ENCODE measurements around the gene VHLL.
A peak's percentile ranks its signal among the peaks of the same experiment; 100 is the strongest.

Gene VHLL

GRCh38 chr1:156289857-156290256 lies 9.2 kb downstream of the VHLL start:
- DNase-seq: no peak

- DNase-seq: no peak
Observed at GRCh38 chr1:156286061-156286460, 13.0 kb downstream of the VHLL start.

GRCh38 chr1:156285437-156285836 lies 13.7 kb downstream of the VHLL start:
- DNase-seq: no peak

DNA sequence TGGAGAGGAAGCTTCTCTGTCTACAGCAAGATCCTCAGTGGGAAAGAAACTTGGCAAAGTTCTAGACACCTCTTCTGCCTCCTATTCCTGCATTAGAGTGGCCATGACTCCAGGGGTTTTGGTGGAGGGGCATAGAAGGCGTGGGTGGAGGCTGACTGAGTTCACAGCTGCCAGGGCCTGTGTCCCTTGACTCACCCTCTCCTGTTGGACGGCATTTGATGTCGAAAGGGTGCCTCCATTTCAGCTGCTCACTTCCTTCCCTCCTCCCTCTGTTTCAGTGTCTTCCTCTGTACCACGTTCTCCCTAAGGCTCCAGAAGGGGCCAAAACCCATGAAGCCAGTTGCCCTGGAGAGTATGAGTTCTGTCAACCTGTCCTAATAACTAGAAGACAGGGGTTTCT lies 14.3 kb downstream of the VHLL start:
- no peak for DNase-seq

- no peak for DNase-seq
Observed at GRCh38 chr1:156284112-156284511, 15.0 kb downstream of the VHLL start, which contains the start of gene TMEM79. TSS of gene TMEM79 (plus strand) at chr1:156284325. CDS start at chr1:156285227, 902 bp downstream.

DNA sequence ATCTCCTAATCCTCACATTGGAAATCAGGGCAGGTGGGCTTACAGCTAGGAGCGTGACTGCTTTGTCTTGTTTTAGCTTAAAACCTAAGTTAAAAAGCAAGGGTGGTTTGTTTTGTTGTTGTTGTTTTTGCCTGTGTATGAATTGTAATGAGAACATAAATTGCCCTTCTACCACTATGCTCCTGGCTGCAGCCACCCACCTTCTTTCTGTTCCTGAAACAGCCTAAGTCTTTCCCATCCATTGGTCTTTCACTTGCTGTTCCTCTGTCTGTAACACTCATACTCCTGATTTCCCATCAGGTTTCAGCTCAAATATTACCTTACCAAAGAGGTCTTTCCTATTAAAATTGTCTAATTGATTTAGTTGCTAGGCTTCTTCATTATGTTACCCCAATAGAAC lies 15.6 kb downstream of the VHLL start:
- no peak for DNase-seq

DNA sequence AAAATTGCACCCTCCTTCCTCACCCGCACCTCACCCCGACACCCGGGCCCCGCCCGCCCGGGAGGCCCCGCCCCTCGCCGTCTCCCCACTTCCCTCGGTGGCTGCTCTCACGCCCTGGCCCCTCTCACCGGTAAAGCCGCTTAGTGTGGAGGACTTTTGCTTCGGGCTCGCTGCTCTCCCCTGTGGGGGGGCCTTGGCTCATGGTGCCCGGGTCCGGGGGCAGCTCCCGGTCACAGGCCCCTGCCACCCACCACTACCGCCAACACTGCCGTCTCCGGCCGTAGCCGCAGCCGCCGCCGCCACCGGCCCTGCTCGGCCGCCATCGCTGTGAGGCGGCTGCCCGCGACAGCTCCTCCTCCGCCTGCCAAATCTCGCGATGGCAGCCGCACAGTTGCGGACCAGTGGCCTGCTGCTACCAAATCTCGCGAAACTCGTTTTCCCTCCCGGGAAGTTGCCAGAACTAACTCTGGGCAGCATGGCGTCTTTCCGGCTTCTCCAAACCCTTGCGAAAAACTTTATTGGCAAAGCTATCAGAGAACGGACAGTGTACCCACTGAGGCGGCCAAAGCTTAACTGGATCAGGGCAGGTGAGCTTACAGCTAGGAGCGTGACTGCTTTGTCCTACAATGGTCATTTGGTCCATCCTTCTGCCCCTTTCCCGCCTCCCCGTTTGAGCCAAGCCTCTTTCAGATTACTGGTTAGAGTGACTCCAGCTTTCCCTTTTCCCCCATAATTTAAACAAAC lies 16.5 kb downstream of the VHLL start, which contains the start of gene SMG5:
Gene SMG5, minus strand, starts transcription at position 347 of the 744 bp plus-strand sequence. Its CDS starts 145 bp downstream, at position 202.
- DNase-seq: peak; percentile 85

DNA sequence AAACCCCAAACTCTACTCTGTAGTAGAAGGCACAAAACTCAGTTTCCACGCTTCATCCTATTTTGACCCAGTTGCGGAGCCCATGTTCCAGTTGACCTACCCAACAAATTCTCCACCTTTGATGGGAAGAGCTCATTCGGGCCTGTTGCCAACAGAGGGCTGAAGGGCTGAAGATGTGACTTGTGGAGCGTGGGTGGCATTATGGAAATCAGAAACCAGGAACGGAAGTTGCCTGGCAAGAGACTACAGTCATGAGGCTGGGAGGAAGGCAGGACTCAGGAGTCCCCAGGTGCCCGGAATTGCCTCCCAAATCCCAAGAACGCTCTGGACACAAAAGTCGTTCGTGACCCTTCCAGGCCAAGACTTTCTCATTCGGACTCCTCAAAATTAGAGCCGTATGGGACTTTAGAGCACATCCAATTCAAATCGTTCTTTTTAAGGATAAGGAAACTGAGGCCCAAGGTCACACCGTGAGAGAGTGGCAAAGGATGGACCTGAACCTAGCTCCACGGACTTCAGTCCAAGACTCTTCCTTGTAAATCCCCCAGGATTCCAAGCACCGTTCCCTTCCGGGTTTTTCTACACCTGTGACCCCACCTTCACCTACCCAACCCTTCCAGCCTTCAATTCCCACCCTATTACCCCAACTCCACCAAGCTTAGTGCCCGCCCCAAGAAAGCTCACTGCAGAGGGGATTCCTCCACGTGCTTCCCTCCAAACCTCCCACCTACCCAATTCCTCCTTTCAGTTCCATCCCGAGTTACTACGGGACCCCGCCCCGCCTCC lies 17.2 kb downstream of the VHLL start:
- no peak for DNase-seq

DNA sequence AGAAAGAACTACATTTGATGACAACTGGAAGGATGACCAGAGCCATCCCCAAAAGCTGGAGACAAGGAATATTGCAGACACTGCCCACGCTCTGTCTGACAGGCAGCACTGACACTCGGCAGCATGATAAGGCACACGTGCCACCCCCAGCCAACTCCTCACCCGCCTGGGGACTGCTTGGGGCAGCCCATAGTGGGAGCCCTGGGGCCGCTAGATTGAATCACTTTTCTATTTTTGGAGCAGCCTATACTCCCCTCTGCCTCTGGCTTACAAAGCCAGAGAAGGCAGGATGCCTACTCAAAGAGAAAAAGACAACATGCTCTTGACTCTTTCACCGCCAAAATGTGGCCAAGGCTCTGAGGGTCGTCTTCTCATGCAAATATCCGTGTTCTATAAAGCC lies 17.8 kb downstream of the VHLL start:
- no peak for DNase-seq

DNA sequence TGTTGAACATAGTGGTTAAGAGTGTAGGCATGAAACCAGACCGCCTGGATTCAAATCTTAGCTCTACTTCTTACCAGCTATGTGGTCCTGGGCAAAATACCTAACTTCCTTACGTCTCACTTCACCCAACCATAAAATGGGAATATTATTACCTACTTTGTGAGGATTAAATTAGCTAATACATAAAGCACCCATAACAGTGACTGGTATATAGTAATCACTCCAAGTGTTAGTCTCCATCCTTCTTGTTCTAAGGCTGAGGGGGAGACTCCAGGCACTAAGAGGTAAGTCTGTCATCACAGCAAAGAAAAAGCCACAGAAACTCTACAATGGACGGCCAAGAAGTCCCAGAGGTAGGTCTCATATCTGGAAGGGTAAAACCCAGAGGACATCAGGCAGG lies 19.3 kb downstream of the VHLL start:
- no peak for DNase-seq

DNA sequence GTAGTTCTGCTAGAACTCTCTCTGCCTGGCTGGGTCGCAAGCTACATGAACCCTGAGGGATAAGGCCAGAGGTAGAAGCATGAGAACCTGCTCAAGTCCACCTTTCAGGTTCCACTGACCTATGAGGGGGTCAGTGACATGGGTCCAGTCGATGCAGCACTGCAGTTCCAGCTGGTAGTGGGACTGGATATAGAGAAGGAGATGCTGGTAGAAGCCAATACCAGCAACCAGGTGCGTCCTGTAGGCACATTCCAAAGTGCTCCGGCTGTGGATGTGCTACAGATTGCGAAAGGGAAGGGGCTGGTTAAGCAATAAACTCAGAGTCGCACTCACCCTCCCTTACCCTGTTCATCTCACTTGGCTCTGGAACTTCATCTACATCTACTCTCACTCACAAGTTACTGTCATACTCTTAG lies 22.1 kb downstream of the VHLL start:
- DNase-seq: no peak

GRCh38 chr1:156276532-156276931 lies 22.6 kb downstream of the VHLL start:
- no peak for DNase-seq

DNA sequence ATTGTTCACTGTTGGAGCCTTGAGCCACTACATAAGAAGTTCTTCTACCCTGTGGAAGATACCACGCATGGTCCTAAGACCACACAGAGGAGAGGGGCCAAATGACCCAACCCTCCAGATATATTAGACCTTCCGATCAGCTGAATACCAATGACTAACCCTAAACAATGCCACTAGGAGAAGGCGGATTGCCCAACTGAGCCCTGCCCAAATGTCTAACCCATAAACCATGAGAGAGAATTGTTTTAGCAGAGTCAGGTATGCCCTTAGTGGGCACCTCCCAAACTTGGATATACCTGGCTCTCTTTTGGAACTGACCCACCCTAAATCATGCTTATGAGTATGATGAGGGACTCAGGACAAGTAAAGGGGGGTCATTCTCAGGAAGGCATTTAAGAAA lies 28.8 kb downstream of the VHLL start:
- no peak for DNase-seq

DNA sequence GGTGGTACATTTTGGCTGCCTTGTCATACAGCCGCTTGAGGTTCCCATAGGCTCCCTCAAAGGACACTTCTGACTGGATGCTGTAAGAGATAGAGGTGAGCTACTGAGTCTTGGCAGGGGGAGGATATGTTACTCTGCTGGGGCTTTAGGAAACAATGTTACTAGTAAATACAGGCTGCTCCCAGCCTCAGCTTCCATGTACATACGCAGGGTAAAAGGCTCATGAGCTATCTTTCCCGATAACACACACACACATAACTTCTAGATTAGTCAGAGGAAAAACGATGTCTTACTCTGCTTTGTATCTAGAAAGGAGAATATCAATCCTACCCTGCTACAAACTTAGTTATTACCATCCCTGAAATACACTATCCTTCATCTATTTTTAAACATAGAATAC lies 30.8 kb downstream of the VHLL start:
- DNase-seq: no peak

- no peak for DNase-seq
Observed at GRCh38 chr1:156266051-156266450, 33.1 kb downstream of the VHLL start.

DNA sequence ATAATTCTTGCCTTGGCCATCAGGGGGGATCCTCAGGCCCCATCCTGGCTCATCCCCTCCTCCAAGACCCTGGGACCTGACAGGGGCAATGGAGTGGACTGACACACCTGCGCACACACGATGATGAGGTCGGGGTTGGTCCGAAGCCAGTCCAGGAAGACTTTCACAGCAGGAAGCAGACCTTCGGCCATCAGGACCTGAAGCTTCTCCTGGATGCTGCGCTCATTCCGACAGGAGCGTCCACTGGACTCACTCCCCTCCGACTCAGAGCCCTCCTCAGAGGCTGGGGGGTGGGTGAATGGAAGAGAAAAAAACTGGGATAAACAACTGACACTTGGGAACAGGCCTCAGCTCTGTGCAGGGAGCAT lies 35.8 kb downstream of the VHLL start:
- no peak for DNase-seq

- DNase-seq: no peak
Observed at GRCh38 chr1:156262461-156263287, 36.4 kb downstream of the VHLL start.

DNA sequence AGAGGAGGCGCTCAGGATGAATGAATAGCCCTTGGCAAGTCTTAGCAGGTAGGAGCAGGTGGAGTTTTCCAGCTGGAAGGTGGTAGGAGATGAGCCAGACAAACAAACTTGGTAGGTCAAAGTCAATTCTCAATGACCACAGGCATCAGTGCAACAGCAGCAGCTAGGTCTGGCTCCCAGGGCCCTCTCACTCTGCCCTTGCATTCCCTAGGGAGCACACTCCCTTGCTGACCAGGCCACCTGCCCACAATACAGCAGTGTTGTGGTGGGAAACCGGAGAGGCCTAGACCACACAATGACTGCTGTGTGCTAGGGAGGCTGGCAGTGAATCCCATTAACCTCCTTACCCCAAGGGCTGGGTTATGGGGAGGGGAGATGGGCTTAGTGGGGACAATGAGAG lies 38.2 kb downstream of the VHLL start:
- DNase-seq: no peak

DNA sequence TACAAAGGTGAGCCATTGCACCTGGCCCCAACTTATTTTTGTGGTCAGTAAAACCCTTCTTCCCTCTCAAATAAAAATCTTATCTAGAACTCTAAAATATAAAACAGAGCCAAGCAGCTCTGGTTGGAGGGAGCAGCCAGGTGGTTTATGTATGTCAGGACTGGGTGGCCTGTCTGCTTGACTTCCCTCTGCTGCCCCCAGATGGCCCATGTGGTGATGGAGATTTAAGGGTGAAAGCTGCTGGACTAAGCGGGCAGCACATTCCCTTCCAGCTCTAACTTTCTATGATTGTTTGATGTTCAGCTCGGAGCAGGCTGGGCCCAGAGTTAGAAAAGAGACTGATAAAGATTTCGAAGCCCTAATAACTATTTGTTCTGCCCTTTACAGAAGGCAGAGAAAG lies 39.3 kb downstream of the VHLL start:
- no peak for DNase-seq

- no peak for DNase-seq
Observed at GRCh38 chr1:156258859-156259258, 40.2 kb downstream of the VHLL start.

- DNase-seq: peak; percentile 21
Observed at GRCh38 chr1:156257711-156258110, 41.4 kb downstream of the VHLL start.

- DNase-seq: no peak
Observed at GRCh38 chr1:156253634-156254033, 45.5 kb downstream of the VHLL start.

GRCh38 chr1:156251527-156251926 lies 47.6 kb downstream of the VHLL start:
- no peak for DNase-seq
